HG02623 (cell line): Measurements from ENCODE around the gene POLE2.
"Not testable (repeated sequence)": the region's sequence is repeated elsewhere in the genome, so short reads cannot be mapped to it uniquely, and the experiment has no call there.

ENCODE experiments used
- ATAC-seq: cut with Tn5 transposase; IDR thresholded peaks from one replicate; pipeline ENCODE4 v1.9.1; 2021; ENCODE audit warnings: moderate library complexity; ENCODE audit not compliant: unreplicated experiment

The POLE2 gene

GRCh38 chr14:49687942-49688700 lies at the start of gene POLE2:
Gene POLE2, minus strand, starts transcription at chr14:49688214. Its CDS starts 11 bp downstream, at chr14:49688203.
- ATAC-seq, result peak; percentile 77

DNA sequence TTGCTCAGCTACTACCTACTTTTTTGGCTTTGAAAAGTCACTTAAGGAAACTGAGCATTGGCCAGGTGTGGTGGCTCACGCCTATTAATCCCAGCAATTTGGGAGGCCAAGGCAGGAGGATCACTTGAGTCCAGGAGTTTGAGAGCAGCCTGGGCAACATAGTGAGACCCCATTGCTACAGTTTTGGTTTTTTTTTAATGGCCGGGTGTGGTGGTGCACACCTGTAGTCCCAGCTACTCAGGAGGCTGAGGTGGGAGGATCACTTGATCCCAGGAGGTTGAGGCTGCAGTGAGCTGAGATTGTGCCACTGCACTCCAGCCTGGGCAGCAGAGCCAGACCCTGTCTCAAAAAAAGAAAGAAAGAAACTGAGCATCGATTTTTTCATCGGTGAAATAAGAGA lies 47.7 kb upstream of the POLE2 start:
- ATAC-seq, result not testable (repeated sequence)

GRCh38 chr14:49733836-49734235 lies 45.8 kb upstream of the POLE2 start:
- no peak for ATAC-seq

DNA sequence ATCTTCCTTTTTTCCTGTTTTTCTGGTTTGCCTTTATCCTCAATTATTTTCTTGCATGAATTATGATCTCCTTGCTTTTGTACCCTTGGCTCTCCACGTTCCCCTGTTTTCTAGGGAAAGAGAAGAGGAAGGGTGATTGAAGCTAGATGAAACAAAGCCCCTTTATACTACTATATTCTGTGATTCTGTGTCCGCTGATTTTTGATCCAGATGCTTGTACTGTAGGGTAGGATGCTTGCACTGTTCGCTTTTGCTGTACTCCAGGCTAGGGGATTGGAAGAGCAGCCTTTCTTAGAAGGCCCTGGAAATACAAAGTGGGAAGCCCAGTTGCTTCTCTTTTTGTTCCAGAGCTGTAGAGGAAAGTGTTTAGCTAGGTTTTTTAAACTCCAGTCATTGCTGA lies 44.9 kb upstream of the POLE2 start:
- no peak for ATAC-seq

DNA sequence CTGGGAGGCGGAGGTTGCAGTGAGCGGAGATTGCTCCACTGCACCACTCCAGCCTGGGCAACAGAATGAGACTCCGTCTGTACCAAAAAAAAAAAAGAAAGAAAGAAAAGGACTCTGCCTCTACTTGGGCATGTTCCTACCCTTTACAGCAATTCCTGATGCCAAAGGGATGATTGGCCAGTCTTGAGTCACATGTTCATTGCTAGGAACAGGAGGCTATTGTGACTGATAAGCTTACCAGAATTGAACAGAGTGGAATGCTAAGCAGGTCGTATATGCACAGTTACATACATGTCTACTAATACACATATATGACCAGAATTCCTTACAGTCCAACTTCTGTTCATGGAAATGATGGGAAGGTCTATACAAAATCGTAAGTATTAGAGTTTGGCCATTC lies 39.2 kb upstream of the POLE2 start:
- no peak for ATAC-seq

DNA sequence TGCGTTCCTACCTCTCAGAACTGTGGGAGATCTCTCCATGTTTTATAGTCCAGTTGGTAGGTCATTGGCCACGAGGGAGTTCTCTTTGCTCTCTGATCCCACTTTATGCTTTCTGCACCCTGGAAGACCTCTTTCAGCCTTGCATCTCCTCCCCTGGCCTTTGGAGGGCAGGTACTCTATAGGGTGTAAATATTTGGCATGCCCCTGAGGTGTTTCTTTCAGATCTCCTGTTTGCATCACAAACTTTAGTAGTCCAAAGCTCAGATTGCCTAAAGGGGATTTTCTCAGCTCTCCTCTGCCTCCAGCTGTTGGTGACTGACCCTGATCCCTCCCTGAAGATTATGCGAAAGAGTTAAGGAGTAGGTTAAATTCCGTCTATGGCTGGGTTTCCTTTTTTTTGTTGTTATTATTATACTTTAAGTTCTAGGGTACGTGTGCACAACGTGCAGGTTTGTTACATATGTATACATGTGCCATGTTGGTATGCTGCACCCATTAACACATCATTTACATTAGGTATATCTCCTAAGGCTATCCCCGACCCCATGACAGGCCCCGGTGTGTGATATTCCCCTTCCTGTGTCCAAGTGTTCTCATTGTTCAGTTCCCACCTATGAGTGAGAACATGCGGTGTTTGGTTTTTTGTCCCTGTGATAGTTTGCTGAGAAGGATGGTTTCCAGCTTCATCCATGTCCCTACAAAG lies 33.9 kb upstream of the POLE2 start:
- ATAC-seq, result not testable (repeated sequence)

DNA sequence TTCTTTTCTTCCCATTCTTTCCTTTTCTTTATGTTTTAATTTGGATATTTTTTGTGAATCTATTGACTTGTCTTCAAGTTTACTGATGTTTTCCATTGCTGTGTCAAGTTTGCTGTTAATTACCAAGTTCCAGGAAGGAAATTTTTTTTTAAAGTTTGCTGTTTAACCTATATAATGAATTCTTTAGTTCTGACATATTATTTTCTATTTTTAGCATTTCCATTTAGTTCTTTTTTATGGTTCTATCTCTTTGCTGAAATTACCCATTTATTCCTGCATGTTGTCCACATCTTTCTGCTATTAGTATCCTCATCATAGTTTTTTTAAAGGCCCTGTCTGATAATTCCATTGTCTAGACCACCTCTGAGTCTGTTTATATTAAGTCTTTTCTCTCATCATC lies 32.7 kb upstream of the POLE2 start:
- ATAC-seq, result no peak

DNA sequence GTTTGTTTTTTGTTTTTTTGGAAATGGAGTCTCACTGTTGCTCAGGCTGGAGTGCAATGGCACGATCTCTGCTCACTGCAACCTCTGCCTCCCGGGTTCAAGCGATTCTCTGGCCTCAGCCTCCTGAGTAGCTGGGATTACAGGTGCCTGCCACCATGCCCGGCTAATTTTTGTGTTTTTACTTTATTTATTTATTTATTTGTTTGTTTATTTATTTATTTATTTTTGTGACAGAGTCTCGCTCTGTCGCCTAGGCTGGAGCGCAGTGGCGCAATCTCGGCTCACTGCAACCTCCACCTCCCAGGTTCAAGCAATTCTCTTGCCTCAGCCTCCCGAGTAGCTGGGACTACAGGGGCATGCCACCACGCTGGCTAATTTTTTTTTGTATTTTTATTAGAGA lies 23.0 kb upstream of the POLE2 start:
- not testable (repeated sequence) for ATAC-seq

DNA sequence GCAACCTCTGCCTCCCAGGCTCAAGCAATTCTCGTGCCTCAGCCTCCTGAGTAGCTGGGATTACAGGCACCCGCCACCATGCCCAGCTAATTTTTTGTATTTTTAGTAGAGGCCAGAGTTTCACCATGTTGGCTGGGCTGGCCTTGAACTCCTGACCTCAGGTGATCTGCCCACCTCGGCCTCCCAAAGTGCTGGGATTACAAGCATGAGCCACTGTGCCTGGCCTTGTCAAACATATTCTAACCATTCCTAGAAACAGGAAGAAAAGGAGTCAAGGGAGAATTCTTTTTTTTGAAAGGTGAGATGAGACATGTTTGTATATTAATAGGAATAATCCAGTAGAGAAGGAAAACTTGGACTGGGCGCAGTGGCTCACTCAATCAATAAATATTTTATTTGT lies 16.5 kb upstream of the POLE2 start:
- ATAC-seq, result not testable (repeated sequence)

GRCh38 chr14:49703965-49704364 lies 16.0 kb upstream of the POLE2 start:
- no peak for ATAC-seq

GRCh38 chr14:49702725-49703124 lies 14.7 kb upstream of the POLE2 start:
- no peak for ATAC-seq

GRCh38 chr14:49693735-49694124 lies 5.7 kb upstream of the POLE2 start:
- ATAC-seq, result not testable (repeated sequence)

- peak; percentile 61 for ATAC-seq
Observed at GRCh38 chr14:49692811-49693734, 5.1 kb upstream of the POLE2 start, which contains the start of gene KLHDC1. Gene KLHDC1, plus strand, starts transcription at chr14:49693120. Its CDS starts 75 bp downstream, at chr14:49693195.

DNA sequence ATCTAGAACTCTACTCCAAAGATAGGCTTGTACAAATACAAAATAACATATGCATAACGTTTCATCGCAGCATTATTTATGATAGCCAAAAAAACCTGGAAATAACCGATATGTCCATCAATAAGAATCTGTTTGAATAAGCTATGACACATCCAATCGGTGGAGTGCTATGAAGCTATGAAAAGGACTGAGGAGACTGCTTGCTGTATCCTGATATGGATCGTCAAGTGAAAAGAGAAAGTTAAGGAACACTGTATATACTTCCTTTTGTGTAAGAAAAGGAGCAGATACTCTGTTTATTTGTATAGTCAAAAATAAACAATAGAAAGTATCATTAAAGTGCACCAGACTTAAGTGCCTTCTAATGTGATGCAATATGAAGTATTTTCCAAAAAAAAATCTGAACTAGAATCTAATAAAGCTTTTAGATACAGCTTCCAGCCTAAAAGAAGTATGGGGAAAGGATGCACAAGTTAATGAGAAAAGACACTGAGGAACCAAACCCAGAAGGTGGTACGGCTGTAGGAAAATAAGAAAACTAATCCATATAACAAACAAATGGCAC lies 4.3 kb upstream of the POLE2 start:
- ATAC-seq, result no peak

- no peak for ATAC-seq
Observed at GRCh38 chr14:49691031-49691430, 3.0 kb upstream of the POLE2 start.

DNA sequence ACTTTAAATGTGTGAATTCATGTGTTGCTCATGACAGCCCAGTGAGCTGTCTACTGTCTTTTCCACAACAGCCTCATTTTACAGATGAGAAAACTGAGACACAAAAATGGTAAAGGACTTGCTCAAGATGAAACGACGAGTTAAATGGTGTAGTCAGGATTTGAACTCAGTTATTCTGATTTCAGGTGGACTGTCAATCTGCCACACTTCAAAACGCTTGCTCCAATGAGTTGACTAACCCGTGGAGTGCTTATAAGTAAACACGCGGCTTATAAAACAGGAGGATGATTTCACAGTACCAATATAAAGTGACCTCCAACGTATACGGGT lies 652 bp upstream of the POLE2 start:
- ATAC-seq, result no peak

DNA sequence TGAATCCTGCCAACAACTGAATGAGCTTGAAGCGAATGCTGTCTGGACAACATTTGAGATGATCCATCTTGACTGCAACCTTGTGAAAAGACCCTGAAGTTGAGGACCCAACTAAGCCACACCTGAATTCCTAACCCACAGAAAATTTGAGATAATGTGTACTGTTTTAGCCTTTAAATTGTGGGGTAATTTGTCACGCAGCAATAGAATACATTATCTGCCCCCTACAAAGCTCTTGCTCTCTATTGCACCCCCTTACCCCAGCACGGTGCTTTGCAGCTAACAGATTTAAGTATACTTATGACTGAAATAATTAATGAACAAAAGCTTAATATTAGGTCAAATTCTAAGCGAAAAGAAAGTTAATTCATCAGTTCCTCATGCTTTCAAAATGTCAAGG lies 1.6 kb downstream of the POLE2 start:
- no peak for ATAC-seq

DNA sequence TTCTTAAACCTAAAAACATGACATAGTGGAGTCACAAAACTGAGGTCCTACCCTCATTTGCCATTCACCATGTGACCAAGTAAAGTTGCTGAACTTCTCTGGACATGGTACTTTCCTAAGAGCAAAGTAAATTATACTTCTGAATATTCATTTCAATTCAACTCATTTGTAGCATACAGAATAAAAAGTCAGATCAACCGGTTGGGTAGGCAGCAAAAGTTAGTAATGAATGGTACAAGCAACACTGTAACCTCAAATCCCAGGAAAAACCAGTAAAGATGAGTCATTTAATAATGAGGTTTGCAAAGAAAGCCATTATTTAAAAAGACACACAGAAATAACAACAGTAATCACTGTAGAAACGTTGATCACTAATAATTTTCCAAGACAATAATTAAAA lies 8.7 kb downstream of the POLE2 start:
- no peak for ATAC-seq

DNA sequence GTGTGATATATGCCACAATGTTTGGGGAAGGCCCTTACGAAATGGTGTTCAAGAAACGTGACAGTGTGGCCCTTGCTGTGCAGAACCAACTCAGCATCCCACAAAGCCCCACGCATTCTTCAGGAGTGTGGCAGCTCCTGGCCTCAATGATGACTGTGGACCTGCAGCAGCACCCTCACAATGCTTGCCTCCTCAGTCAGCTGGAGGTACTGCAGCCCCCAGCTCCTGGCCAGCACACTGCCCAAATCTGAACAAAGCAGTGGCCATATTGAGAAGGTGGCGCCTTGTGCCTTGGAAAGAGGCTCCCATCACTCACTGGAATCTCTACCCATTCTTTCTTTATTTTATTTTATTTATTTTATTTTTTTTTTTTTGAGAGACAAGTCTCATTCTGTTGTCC lies 10.4 kb downstream of the POLE2 start:
- ATAC-seq, result no peak

DNA sequence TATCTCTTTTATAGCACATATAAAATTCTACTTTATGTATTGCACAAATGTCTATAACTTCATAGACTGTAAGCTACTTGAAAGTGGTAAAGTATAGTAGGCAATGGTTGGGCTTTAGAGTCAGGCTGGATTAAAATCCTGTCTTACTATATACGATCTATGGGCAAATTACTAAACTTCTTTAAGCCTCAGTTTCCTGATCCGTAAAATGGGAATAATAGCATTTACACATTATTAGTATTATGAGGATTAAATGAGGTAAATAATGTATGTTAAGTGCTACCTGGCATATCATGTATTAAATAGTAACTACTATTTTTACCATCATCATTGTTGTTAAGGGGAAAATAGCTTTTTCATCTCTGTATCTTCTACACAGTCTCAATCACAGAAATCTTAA lies 14.4 kb downstream of the POLE2 start:
- ATAC-seq, result no peak

DNA sequence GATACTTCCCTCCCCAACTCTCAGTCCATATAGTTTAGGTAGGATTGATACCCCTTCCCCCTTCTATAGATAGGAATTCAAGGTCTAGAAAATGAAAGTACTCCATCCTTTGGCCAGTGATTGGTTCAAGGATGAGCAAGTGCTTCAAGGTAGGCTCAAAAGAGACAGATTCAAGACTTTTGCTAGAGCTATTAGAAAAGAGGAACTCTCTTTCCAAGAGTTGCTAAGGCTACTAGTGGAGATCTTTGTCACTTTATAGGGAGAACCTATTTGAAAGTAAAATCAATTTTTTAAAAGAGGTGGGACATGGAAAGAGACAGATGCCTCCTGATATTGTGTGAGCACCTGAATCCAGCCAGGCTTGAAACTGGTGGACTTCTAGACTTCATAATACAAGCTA lies 17.5 kb downstream of the POLE2 start:
- no peak for ATAC-seq
